Measurements from ENCODE around the gene RNF150. TPM values are rescaled to one million over a fixed set of nuclear protein-coding genes. Genes with fewer than 3 reads are reported as not detected.

RNF150 gene
- total and polyA plus RNA-seq, 4 donors: 0.27 to 1.4 (median 0.81) TPM

DNA sequence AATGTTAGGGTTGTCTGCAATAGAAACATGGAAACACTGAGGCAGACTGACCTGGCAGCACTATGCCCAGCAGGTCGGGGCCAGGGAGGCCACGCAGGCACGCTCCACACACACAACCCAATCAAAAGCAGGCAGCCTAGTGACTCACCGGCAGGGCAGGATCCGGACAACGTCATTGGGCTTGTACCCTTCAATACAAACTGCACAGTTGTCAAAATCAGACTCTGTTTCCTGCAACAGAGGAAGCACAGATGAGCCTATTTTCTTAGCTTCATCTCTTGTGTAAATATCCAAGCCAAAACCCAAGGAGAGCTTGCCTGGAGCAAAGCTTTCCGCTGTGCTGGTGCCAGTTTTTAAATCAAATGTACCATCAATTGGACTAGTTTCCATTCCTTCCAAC, 185.8 kb downstream of the RNF150 start:
- Histone ChIP-seq H3K36me3 (ENCODE audit: control insufficient read depth in 4 of 4, insufficient read depth in 3 of 4, low read depth in 1 of 4, low read length in 3 of 4) (no peaks in the 10 kb centered on the region), H3K27ac (ENCODE audit: low read depth in 1 of 2, low read length in 2 of 2) (no peak overlapping the region), H3K4me1 (ENCODE audit: control insufficient read depth in 4 of 4, insufficient read depth in 4 of 4, low read length in 3 of 4) (no peaks in the 10 kb centered on the region), H3K9me3 (ENCODE audit: control insufficient read depth in 4 of 4, low read length in 3 of 4) (no peaks in the 10 kb centered on the region), H3K4me3 (ENCODE audit: low read depth in 1 of 3, low read length in 3 of 3) (no peak overlapping the region), H3K27me3 (ENCODE audit: control insufficient read depth in 4 of 4, insufficient read depth in 4 of 4, low read length in 3 of 4) (peaks cover 0 to 2% (median 0%) of the 10 kb centered on the region in 4 donors), H3K9ac (ENCODE audit: low read depth in 1 of 2, low read length in 2 of 2) (no peak overlapping the region)
- 81% methylated on average over 7 of the region's 7 CpGs for whole genome bisulfite sequencing
- TF ChIP-seq, protein P1, sequence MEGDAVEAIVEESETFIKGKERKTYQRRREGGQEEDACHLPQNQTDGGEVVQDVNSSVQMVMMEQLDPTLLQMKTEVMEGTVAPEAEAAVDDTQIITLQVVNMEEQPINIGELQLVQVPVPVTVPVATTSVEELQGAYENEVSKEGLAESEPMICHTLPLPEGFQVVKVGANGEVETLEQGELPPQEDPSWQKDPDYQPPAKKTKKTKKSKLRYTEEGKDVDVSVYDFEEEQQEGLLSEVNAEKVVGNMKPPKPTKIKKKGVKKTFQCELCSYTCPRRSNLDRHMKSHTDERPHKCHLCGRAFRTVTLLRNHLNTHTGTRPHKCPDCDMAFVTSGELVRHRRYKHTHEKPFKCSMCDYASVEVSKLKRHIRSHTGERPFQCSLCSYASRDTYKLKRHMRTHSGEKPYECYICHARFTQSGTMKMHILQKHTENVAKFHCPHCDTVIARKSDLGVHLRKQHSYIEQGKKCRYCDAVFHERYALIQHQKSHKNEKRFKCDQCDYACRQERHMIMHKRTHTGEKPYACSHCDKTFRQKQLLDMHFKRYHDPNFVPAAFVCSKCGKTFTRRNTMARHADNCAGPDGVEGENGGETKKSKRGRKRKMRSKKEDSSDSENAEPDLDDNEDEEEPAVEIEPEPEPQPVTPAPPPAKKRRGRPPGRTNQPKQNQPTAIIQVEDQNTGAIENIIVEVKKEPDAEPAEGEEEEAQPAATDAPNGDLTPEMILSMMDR (IDR thresholded peaks at IDR 0.05; ENCODE audit: low read depth, low read length, missing input control): no peak
- TF ChIP-seq FOXA2 (IDR thresholded peaks at IDR 0.05): no peak
- no peak for TF ChIP-seq RAD21 (IDR thresholded peaks at IDR 0.05)
- no peak for TF ChIP-seq HNF4G (IDR thresholded peaks at IDR 0.05)
- no peak for TF ChIP-seq HNF4A (conservative IDR thresholded peaks at IDR 0.05)
- TF ChIP-seq TAF1 (conservative IDR thresholded peaks at IDR 0.05): no peak
- no peak for TF ChIP-seq EGR1 (IDR thresholded peaks at IDR 0.05; ENCODE audit: low read depth in 2 of 2)
- TF ChIP-seq YY1 (IDR thresholded peaks at IDR 0.05): no peak
- TF ChIP-seq SP1 (IDR thresholded peaks at IDR 0.05): no peak
- TF ChIP-seq JUND (IDR thresholded peaks at IDR 0.05): no peak
- no peak for TF ChIP-seq FOXA1 (IDR thresholded peaks at IDR 0.05)
- TF ChIP-seq, protein P2, sequence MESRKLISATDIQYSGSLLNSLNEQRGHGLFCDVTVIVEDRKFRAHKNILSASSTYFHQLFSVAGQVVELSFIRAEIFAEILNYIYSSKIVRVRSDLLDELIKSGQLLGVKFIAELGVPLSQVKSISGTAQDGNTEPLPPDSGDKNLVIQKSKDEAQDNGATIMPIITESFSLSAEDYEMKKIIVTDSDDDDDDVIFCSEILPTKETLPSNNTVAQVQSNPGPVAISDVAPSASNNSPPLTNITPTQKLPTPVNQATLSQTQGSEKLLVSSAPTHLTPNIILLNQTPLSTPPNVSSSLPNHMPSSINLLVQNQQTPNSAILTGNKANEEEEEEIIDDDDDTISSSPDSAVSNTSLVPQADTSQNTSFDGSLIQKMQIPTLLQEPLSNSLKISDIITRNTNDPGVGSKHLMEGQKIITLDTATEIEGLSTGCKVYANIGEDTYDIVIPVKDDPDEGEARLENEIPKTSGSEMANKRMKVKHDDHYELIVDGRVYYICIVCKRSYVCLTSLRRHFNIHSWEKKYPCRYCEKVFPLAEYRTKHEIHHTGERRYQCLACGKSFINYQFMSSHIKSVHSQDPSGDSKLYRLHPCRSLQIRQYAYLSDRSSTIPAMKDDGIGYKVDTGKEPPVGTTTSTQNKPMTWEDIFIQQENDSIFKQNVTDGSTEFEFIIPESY (IDR thresholded peaks at IDR 0.05): no peak
- no peak for TF ChIP-seq RXRA (IDR thresholded peaks at IDR 0.05)
- TF ChIP-seq GABPA (IDR thresholded peaks at IDR 0.05 in 1 of 2, conservative IDR thresholded peaks at IDR 0.05 in 1 of 2): no peak
- TF ChIP-seq, protein P3, sequence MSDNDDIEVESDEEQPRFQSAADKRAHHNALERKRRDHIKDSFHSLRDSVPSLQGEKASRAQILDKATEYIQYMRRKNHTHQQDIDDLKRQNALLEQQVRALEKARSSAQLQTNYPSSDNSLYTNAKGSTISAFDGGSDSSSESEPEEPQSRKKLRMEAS (IDR thresholded peaks at IDR 0.05): no peak
- TF ChIP-seq, protein P4, sequence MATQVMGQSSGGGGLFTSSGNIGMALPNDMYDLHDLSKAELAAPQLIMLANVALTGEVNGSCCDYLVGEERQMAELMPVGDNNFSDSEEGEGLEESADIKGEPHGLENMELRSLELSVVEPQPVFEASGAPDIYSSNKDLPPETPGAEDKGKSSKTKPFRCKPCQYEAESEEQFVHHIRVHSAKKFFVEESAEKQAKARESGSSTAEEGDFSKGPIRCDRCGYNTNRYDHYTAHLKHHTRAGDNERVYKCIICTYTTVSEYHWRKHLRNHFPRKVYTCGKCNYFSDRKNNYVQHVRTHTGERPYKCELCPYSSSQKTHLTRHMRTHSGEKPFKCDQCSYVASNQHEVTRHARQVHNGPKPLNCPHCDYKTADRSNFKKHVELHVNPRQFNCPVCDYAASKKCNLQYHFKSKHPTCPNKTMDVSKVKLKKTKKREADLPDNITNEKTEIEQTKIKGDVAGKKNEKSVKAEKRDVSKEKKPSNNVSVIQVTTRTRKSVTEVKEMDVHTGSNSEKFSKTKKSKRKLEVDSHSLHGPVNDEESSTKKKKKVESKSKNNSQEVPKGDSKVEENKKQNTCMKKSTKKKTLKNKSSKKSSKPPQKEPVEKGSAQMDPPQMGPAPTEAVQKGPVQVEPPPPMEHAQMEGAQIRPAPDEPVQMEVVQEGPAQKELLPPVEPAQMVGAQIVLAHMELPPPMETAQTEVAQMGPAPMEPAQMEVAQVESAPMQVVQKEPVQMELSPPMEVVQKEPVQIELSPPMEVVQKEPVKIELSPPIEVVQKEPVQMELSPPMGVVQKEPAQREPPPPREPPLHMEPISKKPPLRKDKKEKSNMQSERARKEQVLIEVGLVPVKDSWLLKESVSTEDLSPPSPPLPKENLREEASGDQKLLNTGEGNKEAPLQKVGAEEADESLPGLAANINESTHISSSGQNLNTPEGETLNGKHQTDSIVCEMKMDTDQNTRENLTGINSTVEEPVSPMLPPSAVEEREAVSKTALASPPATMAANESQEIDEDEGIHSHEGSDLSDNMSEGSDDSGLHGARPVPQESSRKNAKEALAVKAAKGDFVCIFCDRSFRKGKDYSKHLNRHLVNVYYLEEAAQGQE (IDR thresholded peaks at IDR 0.05): no peak
- no peak for DNase-seq (ENCODE audit: low spot score)

DNA sequence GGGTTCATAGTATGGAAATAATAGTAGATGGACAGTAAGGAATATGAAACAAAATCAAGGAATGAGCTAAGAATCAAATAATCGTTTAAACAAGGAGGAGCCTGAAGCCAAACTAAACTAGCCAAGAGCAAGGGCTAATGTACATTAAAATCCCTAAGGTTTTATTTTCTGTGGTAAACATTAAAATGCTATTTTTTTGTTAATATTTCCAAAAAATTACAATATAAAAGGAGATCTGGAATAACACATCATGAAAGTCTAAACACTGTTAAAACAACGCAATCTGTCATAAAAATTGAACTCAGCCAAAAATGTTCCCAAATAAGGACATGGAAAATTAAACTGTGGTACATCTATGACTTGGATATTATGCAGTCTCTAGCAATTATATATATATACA, 188.2 kb downstream of the RNF150 start:
- TF ChIP-seq JUND (IDR thresholded peaks at IDR 0.05) (no peak), RXRA (IDR thresholded peaks at IDR 0.05) (no peak), HNF4G (IDR thresholded peaks at IDR 0.05) (no peak), NR2F2 (IDR thresholded peaks at IDR 0.05) (no peak)
- TF ChIP-seq, protein P1 (IDR thresholded peaks at IDR 0.05; ENCODE audit: low read depth, low read length, missing input control): no peak
- TF ChIP-seq, protein P4 (IDR thresholded peaks at IDR 0.05): no peak
- Histone ChIP-seq H3K4me1 (ENCODE audit: control insufficient read depth in 4 of 4, insufficient read depth in 4 of 4, low read length in 3 of 4) (no peaks in the 10 kb centered on the region), H3K27me3 (ENCODE audit: control insufficient read depth in 4 of 4, insufficient read depth in 4 of 4, low read length in 3 of 4) (peaks cover 0 to 2% (median 0%) of the 10 kb centered on the region in 4 donors), H3K4me3 (ENCODE audit: low read depth in 1 of 3, low read length in 3 of 3) (no peak overlapping the region), H3K36me3 (ENCODE audit: control insufficient read depth in 4 of 4, insufficient read depth in 3 of 4, low read depth in 1 of 4, low read length in 3 of 4) (no peaks in the 10 kb centered on the region), H3K27ac (ENCODE audit: low read depth in 1 of 2, low read length in 2 of 2) (no peak overlapping the region), H3K9ac (ENCODE audit: low read depth in 1 of 2, low read length in 2 of 2) (no peak overlapping the region), H3K9me3 (ENCODE audit: control insufficient read depth in 4 of 4, low read length in 3 of 4) (no peaks in the 10 kb centered on the region)
- DNase-seq (ENCODE audit: low spot score): no peak
- 82% methylated on average over 2 of the region's 2 CpGs for WGBS
